GM21737 (cell line): Measurements from ENCODE around the gene TLR4.

Source experiments
- ATAC-seq: cut with Tn5 transposase; IDR thresholded peaks from one replicate; pipeline ENCODE4 v1.9.1; 2021; ENCODE audit warnings: mild to moderate bottlenecking, moderate library complexity; ENCODE audit not compliant: unreplicated experiment

Gene TLR4

GRCh38 chr9:117744369-117744768, 40.2 kb downstream of the TLR4 start:
- ATAC-seq: no peak

DNA sequence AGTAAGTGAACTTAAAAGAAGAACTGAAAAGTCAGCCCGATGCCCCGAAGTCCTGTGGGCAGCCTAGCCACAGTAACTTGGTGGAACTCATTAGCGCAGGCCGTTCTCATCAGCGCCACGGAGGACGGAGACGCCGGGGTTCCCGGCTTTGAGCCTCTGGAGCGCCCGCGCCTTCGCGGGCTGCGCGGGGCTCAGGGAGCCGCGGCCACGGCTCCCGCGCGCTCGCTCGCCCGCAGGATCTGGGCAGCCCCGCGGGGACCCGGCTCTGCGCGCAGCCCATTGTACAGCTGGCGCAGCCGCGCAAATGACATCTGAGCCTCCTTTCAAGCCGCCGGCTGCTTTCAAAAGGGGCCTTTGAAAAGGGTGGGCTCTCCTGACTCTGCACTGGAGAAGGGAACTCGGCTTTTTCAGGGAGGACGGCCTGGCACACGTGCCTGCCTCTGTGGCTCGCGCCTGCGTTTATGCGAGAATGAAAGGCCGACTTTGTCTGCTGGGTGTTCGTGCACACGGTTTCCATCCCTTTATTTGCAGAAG, 40.7 kb downstream of the TLR4 start:
- ATAC-seq: no peak

- no peak for ATAC-seq
Observed at GRCh38 chr9:117745598-117745997, 41.4 kb downstream of the TLR4 start.

GRCh38 chr9:117746263-117746662, 42.1 kb downstream of the TLR4 start:
- ATAC-seq: no peak

DNA sequence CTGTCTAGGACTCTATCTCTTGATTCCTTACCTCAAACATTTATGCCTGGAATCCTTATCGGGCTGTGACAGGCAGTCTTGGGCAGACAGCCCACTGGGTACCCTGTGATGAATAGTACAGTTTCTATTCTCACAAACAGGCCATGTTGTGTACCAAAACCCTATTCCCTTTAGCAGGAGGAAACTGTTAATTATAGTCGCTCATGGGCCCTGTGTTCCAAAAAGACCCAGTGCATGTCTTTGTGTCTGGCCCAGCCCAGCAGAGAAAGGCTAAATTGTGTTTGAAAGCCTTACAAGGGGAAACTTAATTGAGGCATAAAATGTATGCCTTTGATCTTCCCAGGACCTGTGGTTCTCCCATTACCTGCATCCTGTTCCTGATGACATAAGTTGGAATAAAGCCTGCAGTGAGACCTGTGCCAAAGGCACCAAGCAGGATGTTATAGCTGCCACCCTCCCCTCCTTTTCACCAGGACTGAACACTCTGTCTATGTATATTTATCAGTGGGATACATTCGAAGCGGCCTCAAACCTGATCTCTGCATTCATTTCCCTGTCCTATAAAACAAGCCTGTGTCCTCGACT, 43.3 kb downstream of the TLR4 start:
- ATAC-seq: no peak

GRCh38 chr9:117750401-117750800, 46.2 kb downstream of the TLR4 start:
- ATAC-seq: no peak

DNA sequence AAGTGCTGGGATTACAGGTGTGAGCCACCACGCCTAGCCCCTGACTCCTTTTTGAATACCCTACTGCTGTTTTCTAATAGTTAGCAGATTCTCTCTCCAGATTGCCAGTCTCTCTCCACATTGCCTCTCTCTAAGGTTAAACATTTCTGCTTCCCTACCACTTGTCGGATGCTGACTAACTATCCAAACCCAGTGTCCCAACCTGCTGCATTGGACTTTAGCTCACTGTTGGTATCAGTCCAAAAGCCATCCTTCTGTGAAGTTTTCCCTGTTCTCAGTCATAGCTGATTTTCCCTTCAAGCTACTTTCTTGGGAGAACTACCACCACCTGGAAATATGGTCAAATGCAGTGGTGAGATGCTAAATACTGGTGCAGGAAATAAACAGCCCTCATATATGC, 48.7 kb downstream of the TLR4 start:
- no peak for ATAC-seq

GRCh38 chr9:117757561-117758190, 53.5 kb downstream of the TLR4 start:
- no peak for ATAC-seq

DNA sequence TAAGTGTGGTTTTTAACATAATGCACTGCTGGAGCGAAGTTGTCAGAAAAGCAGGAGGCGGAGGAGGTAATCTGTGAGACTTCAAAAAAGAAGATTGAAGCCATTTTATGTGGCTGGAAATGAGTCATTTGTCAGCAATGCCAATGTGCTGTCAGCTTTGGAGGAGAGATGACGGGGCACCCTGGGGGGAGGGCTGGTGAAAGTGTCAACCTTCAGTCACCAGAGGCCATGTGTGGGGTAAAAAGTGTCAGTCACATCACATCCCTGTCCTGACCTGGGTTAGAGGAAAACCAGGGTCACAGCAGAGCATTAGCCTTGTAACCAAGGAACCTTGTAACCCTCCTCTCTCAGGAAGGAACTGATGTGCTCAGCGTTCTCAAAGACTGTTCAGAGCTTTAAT, 59.1 kb downstream of the TLR4 start:
- ATAC-seq: no peak

DNA sequence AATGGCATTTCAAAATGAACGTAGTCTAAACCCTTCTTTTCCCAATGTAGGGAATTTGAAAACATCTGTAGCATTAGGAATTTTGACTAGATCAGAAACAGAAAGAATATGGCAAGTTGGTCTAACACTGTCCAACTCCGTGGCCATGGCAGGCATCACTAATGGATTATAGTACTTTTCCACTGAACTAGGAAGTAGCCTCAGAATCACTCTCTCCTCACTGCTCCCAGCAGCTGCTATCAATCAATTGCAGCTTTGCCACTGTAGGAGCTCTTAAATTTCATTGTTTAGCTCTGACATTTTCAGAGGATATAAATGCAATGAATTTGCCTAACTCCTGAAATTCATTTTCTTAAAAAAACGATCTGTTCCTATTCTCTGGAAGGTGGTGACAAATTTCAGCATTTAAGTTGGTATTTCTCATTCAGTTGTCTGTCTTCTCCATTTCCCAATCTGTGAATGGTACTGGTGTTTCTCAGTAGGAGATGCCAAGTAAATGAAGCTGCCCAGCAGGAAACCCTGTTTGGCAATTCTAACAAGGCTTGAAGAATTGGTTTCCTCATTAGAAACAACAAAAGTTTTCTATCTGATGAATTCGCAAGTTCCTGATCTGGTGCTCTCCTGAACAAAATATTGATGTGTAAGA, 64.7 kb downstream of the TLR4 start:
- no peak for ATAC-seq

GRCh38 chr9:117771136-117771535, 66.9 kb downstream of the TLR4 start:
- no peak for ATAC-seq

DNA sequence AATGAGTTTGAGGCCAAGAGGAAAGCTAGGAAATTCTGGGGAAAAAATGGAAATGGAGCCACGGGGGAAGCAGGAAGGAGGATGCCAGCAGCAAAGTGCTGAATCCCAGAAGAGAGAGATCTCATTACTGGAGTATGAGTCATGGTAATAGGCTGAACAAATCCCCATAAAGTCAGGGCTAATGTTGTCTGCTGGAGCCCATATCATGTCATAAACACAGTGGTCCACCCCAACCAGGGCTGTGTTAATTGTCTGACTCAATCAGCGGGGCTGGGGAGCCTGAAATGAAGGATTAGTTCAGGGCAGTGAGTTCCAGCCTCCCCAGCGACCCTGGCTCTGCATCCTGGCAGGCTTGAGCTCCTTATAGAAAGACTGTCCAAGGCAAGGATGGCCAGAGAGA, 68.8 kb downstream of the TLR4 start:
- no peak for ATAC-seq
